Esophagus muscularis mucosa (tissue), 4 donors: Measurements from ENCODE around the gene ORC1. TPM values are rescaled to one million over a fixed set of nuclear protein-coding genes. Genes with fewer than 3 reads are reported as not detected.

ENCODE experiments used
- DNase-seq: peaks from one replicate; pipeline ENCODE4 v3.0.0-alpha.2; 2017; ENCODE audit errors: extremely low spot score
- H3K27ac ChIP-seq, 4 donors: fragments of 200-600 bp; sonication (generic); replicated peaks in 1 of 4; 1 replicate in 3 of 4; 2 replicates in 1 of 4; pipeline ENCODE4 v1.5.1; 2016 to 2019; ENCODE audit warnings: mild to moderate bottlenecking in 1 of 4
- H3K27me3 ChIP-seq, 4 donors: fragments of 200-600 bp; sonication (generic); one replicate each; pipeline versions ENCODE4 v1.5.1 to v1.6.0; 2016 to 2019
- H3K36me3 ChIP-seq, 4 donors: fragments of 200-600 bp; sonication (generic); one replicate each; pipeline ENCODE4 v1.5.1; 2016 to 2019
- H3K4me1 ChIP-seq, 4 donors: fragments of 200-600 bp; sonication (generic); one replicate each; pipeline ENCODE4 v1.5.1; 2016 to 2019
- H3K4me3 ChIP-seq, 4 donors: fragments of 200-600 bp; sonication (generic); 1 replicate in 2 of 4; 2 replicates in 2 of 4; pipeline ENCODE4 v1.5.1; 2016 to 2019; ENCODE audit warnings: mild to moderate bottlenecking in 4 of 4, moderate library complexity in 1 of 4
- H3K9me3 ChIP-seq, 4 donors: fragments of 200-600 bp; sonication (generic); 1 replicate in 3 of 4; 2 replicates in 1 of 4; pipeline ENCODE4 v1.5.1; 2016 to 2019
- EP300 ChIP-seq: sonication (generic); formaldehyde crosslinking; IDR thresholded peaks from one replicate; pipeline ENCODE4 v1.6.1; 2017; ENCODE audit warnings: antibody characterized with exemption
- POLR2A ChIP-seq: fragments of 450-650 bp; IDR thresholded peaks from one replicate; pipeline ENCODE4 v1.6.1; 2017; ENCODE audit warnings: antibody characterized with exemption, moderate library complexity, mild to moderate bottlenecking, low read depth
- POLR2AphosphoS5 ChIP-seq, 2 donors: sonication (generic); formaldehyde crosslinking; IDR thresholded peaks; one replicate each; pipeline ENCODE4 v1.6.1; 2017; ENCODE audit warnings: antibody characterized with exemption in 2 of 2
- WGBS: methylation state at CpG from one replicate; pipeline ENCODE4 v1.1.5; 2018; 5-methylcytosine and 5-hydroxymethylcytosine counted together
- intact Hi-C: fragments of 100-400 bp; cut with DNase I; formaldehyde crosslinking; loops from one replicate; pipeline ENCODE4 v1.15.1; 2023
- total RNA-seq, 4 donors: library from RNA; depleted of rRNA; stranded (reverse); fragments of >200 nt; gene quantifications; one replicate each; pipeline versions ENCODE4 v1.1.0 to v1.2.1, GENCODE V29; 2016
- TF ChIP-seq, protein P1 (sequence below), 3 experiments: fragments of 200-600 bp in 2 of 3; fragments of 450-650 bp in 1 of 3; sonication (generic) in 2 of 3; IDR thresholded peaks; one replicate each; pipeline ENCODE4 v1.5.1; 2017 to 2019; ENCODE audit warnings: antibody characterized with exemption in 3 of 3, mild to moderate bottlenecking in 2 of 3, moderate library complexity in 1 of 3

The ORC1 gene
- total RNA-seq, 4 donors from 2014 or later, result 0.17 to 1.2 (median 0.33) TPM

DNA sequence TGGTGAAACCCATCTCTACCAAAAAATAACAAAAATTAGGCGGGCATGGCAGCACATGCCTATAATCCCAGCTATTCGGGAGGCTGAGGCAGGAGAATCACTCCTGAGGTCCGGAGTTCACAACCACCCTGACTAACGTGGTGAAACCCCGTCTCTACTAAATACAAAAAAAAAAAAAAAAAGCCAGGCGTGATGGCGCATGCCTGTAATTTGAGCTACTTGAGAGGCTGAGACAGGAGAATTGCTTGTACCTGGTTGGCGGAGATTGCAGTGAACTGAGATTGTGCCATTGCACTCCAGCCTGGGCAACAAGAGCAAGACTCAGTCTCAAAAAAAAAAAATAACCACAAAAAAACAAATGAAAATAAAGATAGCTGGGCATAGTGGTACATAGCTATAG lies 80.5 kb downstream of the ORC1 start:
- TF ChIP-seq, protein P1, sequence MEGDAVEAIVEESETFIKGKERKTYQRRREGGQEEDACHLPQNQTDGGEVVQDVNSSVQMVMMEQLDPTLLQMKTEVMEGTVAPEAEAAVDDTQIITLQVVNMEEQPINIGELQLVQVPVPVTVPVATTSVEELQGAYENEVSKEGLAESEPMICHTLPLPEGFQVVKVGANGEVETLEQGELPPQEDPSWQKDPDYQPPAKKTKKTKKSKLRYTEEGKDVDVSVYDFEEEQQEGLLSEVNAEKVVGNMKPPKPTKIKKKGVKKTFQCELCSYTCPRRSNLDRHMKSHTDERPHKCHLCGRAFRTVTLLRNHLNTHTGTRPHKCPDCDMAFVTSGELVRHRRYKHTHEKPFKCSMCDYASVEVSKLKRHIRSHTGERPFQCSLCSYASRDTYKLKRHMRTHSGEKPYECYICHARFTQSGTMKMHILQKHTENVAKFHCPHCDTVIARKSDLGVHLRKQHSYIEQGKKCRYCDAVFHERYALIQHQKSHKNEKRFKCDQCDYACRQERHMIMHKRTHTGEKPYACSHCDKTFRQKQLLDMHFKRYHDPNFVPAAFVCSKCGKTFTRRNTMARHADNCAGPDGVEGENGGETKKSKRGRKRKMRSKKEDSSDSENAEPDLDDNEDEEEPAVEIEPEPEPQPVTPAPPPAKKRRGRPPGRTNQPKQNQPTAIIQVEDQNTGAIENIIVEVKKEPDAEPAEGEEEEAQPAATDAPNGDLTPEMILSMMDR (IDR thresholded peaks at IDR 0.05), result no peak
- TF ChIP-seq POLR2A (no peak), POLR2AphosphoS5 (IDR thresholded peaks at IDR 0.05) (no peak), EP300 (no peak)
- Histone ChIP-seq H3K4me1 (no peaks in the 10 kb centered on the region), H3K27me3 (no peaks in the 10 kb centered on the region), H3K9me3 (no peaks in the 10 kb centered on the region), H3K27ac (no peak overlapping the region), H3K4me3 (no peak overlapping the region), H3K36me3 (peaks cover 0 to 6% (median 0%) of the 10 kb centered on the region in 4 donors)
- DNase-seq, result no peak
- WGBS, result 92% methylated on average over 8 of the region's 8 CpGs
- intact Hi-C loops, result no loop called here

Other genes starting within 250 kb of the ORC1 start
- 10 to 100 TPM; 19.5 to 30.3 (median 25.1) TPM for gene CC2D1B, start 38.2 kb downstream of the ORC1 start, total RNA-seq
- 10 to 100 TPM; 10.9 to 21.7 (median 13.7) TPM for gene PRPF38A, start 179 bp upstream of the ORC1 start, total RNA-seq
- 10 to 100 TPM; 32.3 to 58.6 (median 42.7) TPM for gene TUT4, start 148.7 kb upstream of the ORC1 start, total RNA-seq
- 10 to 100 TPM in 3 of 4 donors, 1 to 10 TPM in 1; 9.3 to 17.3 (median 16.4) TPM for gene GPX7, start 197.9 kb upstream of the ORC1 start, total RNA-seq
- gene SHISAL2A, start 228.7 kb upstream of the ORC1 start, total RNA-seq, result under 1 TPM in 2 of 4 donors, not detected in 2; 0.17 to 0.57 TPM